Measurements from ENCODE around the gene PAK4.

GRCh38 chr19:39133431-39134270 lies 8.1 kb downstream of the PAK4 start:
- TF ChIP-seq, protein P1, sequence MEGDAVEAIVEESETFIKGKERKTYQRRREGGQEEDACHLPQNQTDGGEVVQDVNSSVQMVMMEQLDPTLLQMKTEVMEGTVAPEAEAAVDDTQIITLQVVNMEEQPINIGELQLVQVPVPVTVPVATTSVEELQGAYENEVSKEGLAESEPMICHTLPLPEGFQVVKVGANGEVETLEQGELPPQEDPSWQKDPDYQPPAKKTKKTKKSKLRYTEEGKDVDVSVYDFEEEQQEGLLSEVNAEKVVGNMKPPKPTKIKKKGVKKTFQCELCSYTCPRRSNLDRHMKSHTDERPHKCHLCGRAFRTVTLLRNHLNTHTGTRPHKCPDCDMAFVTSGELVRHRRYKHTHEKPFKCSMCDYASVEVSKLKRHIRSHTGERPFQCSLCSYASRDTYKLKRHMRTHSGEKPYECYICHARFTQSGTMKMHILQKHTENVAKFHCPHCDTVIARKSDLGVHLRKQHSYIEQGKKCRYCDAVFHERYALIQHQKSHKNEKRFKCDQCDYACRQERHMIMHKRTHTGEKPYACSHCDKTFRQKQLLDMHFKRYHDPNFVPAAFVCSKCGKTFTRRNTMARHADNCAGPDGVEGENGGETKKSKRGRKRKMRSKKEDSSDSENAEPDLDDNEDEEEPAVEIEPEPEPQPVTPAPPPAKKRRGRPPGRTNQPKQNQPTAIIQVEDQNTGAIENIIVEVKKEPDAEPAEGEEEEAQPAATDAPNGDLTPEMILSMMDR (optimal IDR thresholded peaks at IDR 0.05 in 1 of 3, IDR thresholded peaks at IDR 0.05 in 1 of 3, conservative IDR thresholded peaks at IDR 0.05 in 1 of 3; ENCODE audit: extremely low read depth in 1 of 3, insufficient read depth in 2 of 3, low read length in 3 of 3): no peak
- no peak for TF ChIP-seq EZH2 (IDR thresholded peaks at IDR 0.05; ENCODE audit: low read length)
